ENCODE measurements around the gene MLXIP. TPM values are rescaled to one million over a fixed set of nuclear protein-coding genes. Genes with fewer than 3 reads are reported as not detected.

MLXIP gene
- total and polyA plus RNA-seq, 2 experiments from 2014 or later = 16.2 to 23.0 TPM

DNA sequence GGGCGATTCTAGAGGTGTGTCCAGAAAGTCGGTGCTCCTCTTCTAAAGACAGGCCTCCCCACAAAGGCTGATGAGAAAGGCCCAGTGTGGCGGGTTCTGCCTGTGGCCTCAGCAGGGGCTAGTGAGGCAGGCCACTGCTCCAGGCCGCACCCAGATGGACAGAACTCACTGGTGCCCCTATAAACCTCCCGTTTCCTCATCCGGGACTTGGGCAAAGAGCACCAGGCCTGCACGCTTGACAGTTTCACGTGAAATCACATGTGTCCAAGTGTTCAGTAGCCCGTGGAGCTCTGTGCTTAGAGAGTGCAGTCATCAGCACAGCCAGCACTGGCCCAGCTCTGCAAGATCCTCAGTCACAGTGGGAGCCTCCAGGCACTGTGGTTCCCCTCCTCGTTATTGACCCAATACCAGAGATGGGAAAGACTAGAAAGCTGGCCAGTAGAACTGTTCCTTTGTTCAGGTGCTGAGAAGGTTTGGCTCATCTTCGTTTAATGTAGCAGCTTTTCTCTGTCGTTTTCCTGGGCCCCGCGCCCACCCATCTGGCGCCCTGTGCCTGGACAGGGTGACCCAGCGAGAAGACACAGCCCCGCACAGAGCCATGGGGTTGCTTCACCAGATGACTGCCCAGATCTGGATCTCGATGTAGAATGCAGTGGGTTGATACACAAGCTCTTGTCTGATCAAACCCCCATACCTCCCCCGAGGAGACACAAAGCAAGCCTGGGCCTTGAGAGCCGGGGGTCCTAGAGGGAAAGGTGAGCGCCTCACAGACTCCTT lies 69.1 kb downstream of the MLXIP start:
- Mint-ChIP-seq H3K27me3 (ENCODE audit: insufficient read depth, low read depth, poor library complexity) (peaks cover 16% of the 10 kb centered on the region), H3K4me1 (peaks cover 3% of the 10 kb centered on the region; the same call in 2 of the 3 replicates), H3K9me3 (peaks cover 15% of the 10 kb centered on the region), H3K36me3 (ENCODE audit: low read depth) (peaks cover 17% of the 10 kb centered on the region), H3K4me3 (no peak overlapping the region), H3K27ac (peak overlapping the region; percentile 13; the same call in 1 of the 2 replicates)
- no peak for ATAC-seq
- no peaks in the 10 kb centered on the region for H3K4me1 ChIP-seq (ENCODE audit: insufficient read depth)
- no peak overlapping the region for H3K4me2 ChIP-seq
- TF ChIP-seq ZNF331 (CRISPR knock-in tag; IDR thresholded peaks at IDR 0.05; ENCODE audit: low read depth) (no peak), EZH2phosphoT487 (IDR thresholded peaks at IDR 0.05; ENCODE audit: unreplicated experiment) (no peak), NANOG (IDR thresholded peaks at IDR 0.05; ENCODE audit: borderline replicate concordance) (no peak), CREB1 (CRISPR knock-in tag; IDR thresholded peaks at IDR 0.05; ENCODE audit: low read depth) (no peak), REST (IDR thresholded peaks at IDR 0.05; ENCODE audit: unreplicated experiment) (no peak), CTCF (conservative IDR thresholded peaks at IDR 0.05; ENCODE audit: low read depth in 2 of 2) (no peak)
- TF ChIP-seq, protein P1, sequence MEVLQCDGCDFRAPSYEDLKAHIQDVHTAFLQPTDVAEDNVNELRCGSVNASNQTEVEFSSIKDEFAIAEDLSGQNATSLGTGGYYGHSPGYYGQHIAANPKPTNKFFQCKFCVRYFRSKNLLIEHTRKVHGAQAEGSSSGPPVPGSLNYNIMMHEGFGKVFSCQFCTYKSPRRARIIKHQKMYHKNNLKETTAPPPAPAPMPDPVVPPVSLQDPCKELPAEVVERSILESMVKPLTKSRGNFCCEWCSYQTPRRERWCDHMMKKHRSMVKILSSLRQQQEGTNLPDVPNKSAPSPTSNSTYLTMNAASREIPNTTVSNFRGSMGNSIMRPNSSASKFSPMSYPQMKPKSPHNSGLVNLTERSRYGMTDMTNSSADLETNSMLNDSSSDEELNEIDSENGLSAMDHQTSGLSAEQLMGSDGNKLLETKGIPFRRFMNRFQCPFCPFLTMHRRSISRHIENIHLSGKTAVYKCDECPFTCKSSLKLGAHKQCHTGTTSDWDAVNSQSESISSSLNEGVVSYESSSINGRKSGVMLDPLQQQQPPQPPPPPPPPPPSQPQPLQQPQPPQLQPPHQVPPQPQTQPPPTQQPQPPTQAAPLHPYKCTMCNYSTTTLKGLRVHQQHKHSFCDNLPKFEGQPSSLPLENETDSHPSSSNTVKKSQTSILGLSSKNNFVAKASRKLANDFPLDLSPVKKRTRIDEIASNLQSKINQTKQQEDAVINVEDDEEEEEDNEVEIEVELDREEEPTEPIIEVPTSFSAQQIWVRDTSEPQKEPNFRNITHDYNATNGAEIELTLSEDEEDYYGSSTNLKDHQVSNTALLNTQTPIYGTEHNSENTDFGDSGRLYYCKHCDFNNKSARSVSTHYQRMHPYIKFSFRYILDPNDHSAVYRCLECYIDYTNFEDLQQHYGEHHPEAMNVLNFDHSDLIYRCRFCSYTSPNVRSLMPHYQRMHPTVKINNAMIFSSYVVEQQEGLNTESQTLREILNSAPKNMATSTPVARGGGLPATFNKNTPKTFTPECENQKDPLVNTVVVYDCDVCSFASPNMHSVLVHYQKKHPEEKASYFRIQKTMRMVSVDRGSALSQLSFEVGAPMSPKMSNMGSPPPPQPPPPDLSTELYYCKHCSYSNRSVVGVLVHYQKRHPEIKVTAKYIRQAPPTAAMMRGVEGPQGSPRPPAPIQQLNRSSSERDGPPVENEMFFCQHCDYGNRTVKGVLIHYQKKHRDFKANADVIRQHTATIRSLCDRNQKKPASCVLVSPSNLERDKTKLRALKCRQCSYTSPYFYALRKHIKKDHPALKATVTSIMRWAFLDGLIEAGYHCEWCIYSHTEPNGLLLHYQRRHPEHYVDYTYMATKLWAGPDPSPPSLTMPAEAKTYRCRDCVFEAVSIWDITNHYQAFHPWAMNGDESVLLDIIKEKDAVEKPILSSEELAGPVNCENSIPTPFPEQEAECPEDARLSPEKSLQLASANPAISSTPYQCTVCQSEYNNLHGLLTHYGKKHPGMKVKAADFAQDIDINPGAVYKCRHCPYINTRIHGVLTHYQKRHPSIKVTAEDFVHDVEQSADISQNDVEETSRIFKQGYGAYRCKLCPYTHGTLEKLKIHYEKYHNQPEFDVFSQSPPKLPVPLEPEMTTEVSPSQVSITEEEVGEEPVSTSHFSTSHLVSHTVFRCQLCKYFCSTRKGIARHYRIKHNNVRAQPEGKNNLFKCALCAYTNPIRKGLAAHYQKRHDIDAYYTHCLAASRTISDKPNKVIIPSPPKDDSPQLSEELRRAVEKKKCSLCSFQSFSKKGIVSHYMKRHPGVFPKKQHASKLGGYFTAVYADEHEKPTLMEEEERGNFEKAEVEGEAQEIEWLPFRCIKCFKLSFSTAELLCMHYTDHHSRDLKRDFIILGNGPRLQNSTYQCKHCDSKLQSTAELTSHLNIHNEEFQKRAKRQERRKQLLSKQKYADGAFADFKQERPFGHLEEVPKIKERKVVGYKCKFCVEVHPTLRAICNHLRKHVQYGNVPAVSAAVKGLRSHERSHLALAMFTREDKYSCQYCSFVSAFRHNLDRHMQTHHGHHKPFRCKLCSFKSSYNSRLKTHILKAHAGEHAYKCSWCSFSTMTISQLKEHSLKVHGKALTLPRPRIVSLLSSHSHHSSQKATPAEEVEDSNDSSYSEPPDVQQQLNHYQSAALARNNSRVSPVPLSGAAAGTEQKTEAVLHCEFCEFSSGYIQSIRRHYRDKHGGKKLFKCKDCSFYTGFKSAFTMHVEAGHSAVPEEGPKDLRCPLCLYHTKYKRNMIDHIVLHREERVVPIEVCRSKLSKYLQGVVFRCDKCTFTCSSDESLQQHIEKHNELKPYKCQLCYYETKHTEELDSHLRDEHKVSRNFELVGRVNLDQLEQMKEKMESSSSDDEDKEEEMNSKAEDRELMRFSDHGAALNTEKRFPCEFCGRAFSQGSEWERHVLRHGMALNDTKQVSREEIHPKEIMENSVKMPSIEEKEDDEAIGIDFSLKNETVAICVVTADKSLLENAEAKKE (CRISPR knock-in tag; IDR thresholded peaks at IDR 0.05) = no peak
- TF ChIP-seq, protein P2, sequence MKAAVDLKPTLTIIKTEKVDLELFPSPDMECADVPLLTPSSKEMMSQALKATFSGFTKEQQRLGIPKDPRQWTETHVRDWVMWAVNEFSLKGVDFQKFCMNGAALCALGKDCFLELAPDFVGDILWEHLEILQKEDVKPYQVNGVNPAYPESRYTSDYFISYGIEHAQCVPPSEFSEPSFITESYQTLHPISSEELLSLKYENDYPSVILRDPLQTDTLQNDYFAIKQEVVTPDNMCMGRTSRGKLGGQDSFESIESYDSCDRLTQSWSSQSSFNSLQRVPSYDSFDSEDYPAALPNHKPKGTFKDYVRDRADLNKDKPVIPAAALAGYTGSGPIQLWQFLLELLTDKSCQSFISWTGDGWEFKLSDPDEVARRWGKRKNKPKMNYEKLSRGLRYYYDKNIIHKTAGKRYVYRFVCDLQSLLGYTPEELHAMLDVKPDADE (IDR thresholded peaks at IDR 0.05) = no peak
- no peaks in the 10 kb centered on the region for H3K36me3 ChIP-seq (ENCODE audit: insufficient read depth)
- H3K4me3 ChIP-seq = no peak overlapping the region
- no peaks in the 10 kb centered on the region for H3F3A ChIP-seq (replicated peaks; ENCODE audit: low read depth)
- no peaks in the 10 kb centered on the region for H3K9me2 ChIP-seq (ENCODE audit: insufficient read depth)
- no peak for DNase-seq (ENCODE audit: low spot score)
- no peaks in the 10 kb centered on the region for H4K20me1 ChIP-seq (replicated peaks; ENCODE audit: insufficient read depth)
- H2AFZ ChIP-seq = no peak overlapping the region
- no peaks in the 10 kb centered on the region for H3K27me3 ChIP-seq (ENCODE audit: insufficient read depth)
- no peak overlapping the region for H3K27ac ChIP-seq (ENCODE audit: low read depth)
- no peaks in the 10 kb centered on the region for H3K79me2 ChIP-seq (replicated peaks; ENCODE audit: insufficient read depth)
